ENCODE results near the gene SLC6A3. TPM values are rescaled to one million over a fixed set of nuclear protein-coding genes. Genes with fewer than 3 reads are reported as not detected.
"Not testable (repeated sequence)": the region's sequence is repeated elsewhere in the genome, so short reads cannot be mapped to it uniquely, and the experiment has no call there.

SLC6A3 gene
- total RNA-seq, 1 experiment from 2014 or later, result not detected

- peaks cover 42% of the 10 kb centered on the region for H3K27me3 ChIP-seq
- no peaks in the 10 kb centered on the region for H3K36me3 ChIP-seq
- H3K9me3 ChIP-seq, result peaks cover 15% of the 10 kb centered on the region
- no peak for DNase-seq
- H3K4me3 ChIP-seq, result no peak overlapping the region
These were observed 61.9 kb downstream of the SLC6A3 start for GRCh38 chr5:1383344-1383743.

GRCh38 chr5:1382248-1382700 is 63.0 kb downstream of the SLC6A3 start:
- no peak overlapping the region for H3K4me3 ChIP-seq
- no peak for DNase-seq
- peaks cover 31% of the 10 kb centered on the region for H3K27me3 ChIP-seq
- H3K36me3 ChIP-seq, result no peaks in the 10 kb centered on the region
- peaks cover 15% of the 10 kb centered on the region for H3K9me3 ChIP-seq

GRCh38 chr5:1381370-1382247 is 63.6 kb downstream of the SLC6A3 start:
- Histone ChIP-seq H3K9me3 (peaks cover 15% of the 10 kb centered on the region), H3K36me3 (no peaks in the 10 kb centered on the region), H3K27me3 (peaks cover 25% of the 10 kb centered on the region), H3K4me3 (no peak overlapping the region)
- DNase-seq, result no peak

- H3K9me3 ChIP-seq, result peaks cover 15% of the 10 kb centered on the region
- H3K36me3 ChIP-seq, result no peaks in the 10 kb centered on the region
- H3K4me3 ChIP-seq, result no peak overlapping the region
- no peak for DNase-seq
- peaks cover 18% of the 10 kb centered on the region for H3K27me3 ChIP-seq
These were observed 64.3 kb downstream of the SLC6A3 start for GRCh38 chr5:1380910-1381309.

- peak; percentile 76 for DNase-seq
- Histone ChIP-seq H3K27me3 (peaks cover 12% of the 10 kb centered on the region; the same call in 1 of the 2 replicates), H3K36me3 (no peaks in the 10 kb centered on the region), H3K9me3 (peaks cover 15% of the 10 kb centered on the region), H3K4me3 (no peak overlapping the region)
These were observed 65.0 kb downstream of the SLC6A3 start for GRCh38 chr5:1380011-1380817.

- Histone ChIP-seq H3K27me3 (peaks cover 9% of the 10 kb centered on the region; the same call in 1 of the 2 replicates), H3K4me3 (no peak overlapping the region), H3K36me3 (no peaks in the 10 kb centered on the region), H3K9me3 (peaks cover 15% of the 10 kb centered on the region)
- no peak for DNase-seq
These were observed 66.2 kb downstream of the SLC6A3 start for GRCh38 chr5:1378866-1379659.

GRCh38 chr5:1378096-1378495 is 67.1 kb downstream of the SLC6A3 start:
- H3K9me3 ChIP-seq, result peaks cover 15% of the 10 kb centered on the region
- H3K36me3 ChIP-seq, result no peaks in the 10 kb centered on the region
- no peak for DNase-seq
- H3K27me3 ChIP-seq, result peaks cover 6% of the 10 kb centered on the region; the same call in 1 of the 2 replicates
- H3K4me3 ChIP-seq, result no peak overlapping the region

GRCh38 chr5:1376981-1377380 is 68.3 kb downstream of the SLC6A3 start:
- DNase-seq, result peak; percentile 84
- Histone ChIP-seq H3K4me3 (no peak overlapping the region), H3K36me3 (no peaks in the 10 kb centered on the region), H3K9me3 (peaks cover 15% of the 10 kb centered on the region), H3K27me3 (peaks cover 6% of the 10 kb centered on the region; the same call in 1 of the 2 replicates)

GRCh38 chr5:1375871-1376810 is 69.1 kb downstream of the SLC6A3 start:
- Histone ChIP-seq H3K27me3 (peaks cover 6% of the 10 kb centered on the region; the same call in 1 of the 2 replicates), H3K4me3 (no peak overlapping the region), H3K36me3 (no peaks in the 10 kb centered on the region), H3K9me3 (peaks cover 15% of the 10 kb centered on the region)
- DNase-seq, result peak; percentile 81

GRCh38 chr5:1374679-1375055 is 70.6 kb downstream of the SLC6A3 start:
- H3K27me3 ChIP-seq, result peaks cover under 1% of the 10 kb centered on the region; the same call in 1 of the 2 replicates
- no peak overlapping the region for H3K4me3 ChIP-seq
- no peaks in the 10 kb centered on the region for H3K36me3 ChIP-seq
- peak; percentile 100 for DNase-seq
- H3K9me3 ChIP-seq, result peaks cover 9% of the 10 kb centered on the region

- DNase-seq, result no peak
- Histone ChIP-seq H3K9me3 (peaks cover 4% of the 10 kb centered on the region; the same call in 1 of the 2 replicates), H3K36me3 (no peaks in the 10 kb centered on the region), H3K27me3 (no peaks in the 10 kb centered on the region), H3K4me3 (no peak overlapping the region)
These were observed 71.1 kb downstream of the SLC6A3 start for GRCh38 chr5:1374030-1374678.

- H3K9me3 ChIP-seq, DNase-seq, H3K4me3 ChIP-seq, H3K36me3 ChIP-seq, H3K27me3 ChIP-seq: not testable (repeated sequence)
These were observed 73.3 kb downstream of the SLC6A3 start for GRCh38 chr5:1371972-1372342.

GRCh38 chr5:1371218-1371971 is 73.8 kb downstream of the SLC6A3 start:
- no peaks in the 10 kb centered on the region for H3K9me3 ChIP-seq
- no peak overlapping the region for H3K4me3 ChIP-seq
- H3K27me3 ChIP-seq, result peaks cover 12% of the 10 kb centered on the region
- no peak for DNase-seq
- no peaks in the 10 kb centered on the region for H3K36me3 ChIP-seq

- Histone ChIP-seq H3K27me3 (peaks cover 23% of the 10 kb centered on the region), H3K4me3 (no peak overlapping the region), H3K9me3 (no peaks in the 10 kb centered on the region), H3K36me3 (no peaks in the 10 kb centered on the region)
- DNase-seq, result no peak
These were observed 75.2 kb downstream of the SLC6A3 start for GRCh38 chr5:1370006-1370405.

GRCh38 chr5:1368756-1369155 is 76.5 kb downstream of the SLC6A3 start:
- Histone ChIP-seq H3K4me3 (no peak overlapping the region), H3K9me3 (no peaks in the 10 kb centered on the region), H3K27me3 (peaks cover 36% of the 10 kb centered on the region), H3K36me3 (no peaks in the 10 kb centered on the region)
- peak; percentile 97 for DNase-seq
